Measurements from ENCODE around the gene SCFD2.

- TF ChIP-seq CTCF (IDR thresholded peaks at IDR 0.05; ENCODE audit: borderline replicate concordance, extremely low read depth, low read length, poor library complexity, severe bottlenecking): no peak
- TF ChIP-seq EZH2 (IDR thresholded peaks at IDR 0.05; ENCODE audit: borderline replicate concordance, low read depth, low read length, severe bottlenecking): no peak
Measured at GRCh38 chr4:53235547-53235946, 130.3 kb downstream of the SCFD2 start.

Measured in DND-41 (cell line).